ENCODE measurements around the gene BAZ1A.
A peak's percentile ranks its signal among the peaks of the same experiment; 100 is the strongest.

Gene BAZ1A

DNA sequence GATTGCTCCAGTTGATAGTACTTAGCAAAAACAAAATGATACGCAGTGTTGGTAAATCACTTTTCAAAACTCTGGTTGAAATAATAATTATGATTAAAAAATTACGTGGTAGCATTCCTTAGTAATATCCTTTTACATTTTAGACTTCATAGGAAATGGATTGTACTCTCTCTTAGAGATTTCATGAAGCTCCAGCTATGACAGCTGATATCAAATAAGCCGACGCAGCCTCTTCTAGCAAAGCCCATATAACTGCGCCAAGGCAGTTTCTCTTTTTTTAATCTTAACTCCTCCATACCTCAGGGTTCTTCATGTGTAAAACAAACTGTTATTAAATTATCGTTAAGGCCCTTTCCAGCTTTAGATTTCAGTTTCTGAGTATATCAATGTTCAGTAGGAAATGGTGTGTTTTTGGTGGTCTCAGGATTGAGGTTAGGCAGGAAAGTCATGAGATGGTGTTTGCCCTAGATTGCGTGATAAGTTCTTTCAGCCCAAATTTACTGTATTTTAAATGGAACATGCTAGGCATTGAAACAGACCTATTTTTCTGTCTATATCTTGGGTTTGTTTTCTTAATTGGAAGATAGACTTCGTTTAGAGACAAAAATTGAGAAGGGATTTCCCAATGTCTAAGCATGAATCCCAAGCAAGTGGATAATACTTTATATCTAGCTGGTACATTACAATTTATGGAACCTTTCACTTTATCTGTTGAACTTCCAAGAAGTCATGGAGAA lies 159.9 kb downstream of the BAZ1A start:
- DNase-seq, result no peak

DNA sequence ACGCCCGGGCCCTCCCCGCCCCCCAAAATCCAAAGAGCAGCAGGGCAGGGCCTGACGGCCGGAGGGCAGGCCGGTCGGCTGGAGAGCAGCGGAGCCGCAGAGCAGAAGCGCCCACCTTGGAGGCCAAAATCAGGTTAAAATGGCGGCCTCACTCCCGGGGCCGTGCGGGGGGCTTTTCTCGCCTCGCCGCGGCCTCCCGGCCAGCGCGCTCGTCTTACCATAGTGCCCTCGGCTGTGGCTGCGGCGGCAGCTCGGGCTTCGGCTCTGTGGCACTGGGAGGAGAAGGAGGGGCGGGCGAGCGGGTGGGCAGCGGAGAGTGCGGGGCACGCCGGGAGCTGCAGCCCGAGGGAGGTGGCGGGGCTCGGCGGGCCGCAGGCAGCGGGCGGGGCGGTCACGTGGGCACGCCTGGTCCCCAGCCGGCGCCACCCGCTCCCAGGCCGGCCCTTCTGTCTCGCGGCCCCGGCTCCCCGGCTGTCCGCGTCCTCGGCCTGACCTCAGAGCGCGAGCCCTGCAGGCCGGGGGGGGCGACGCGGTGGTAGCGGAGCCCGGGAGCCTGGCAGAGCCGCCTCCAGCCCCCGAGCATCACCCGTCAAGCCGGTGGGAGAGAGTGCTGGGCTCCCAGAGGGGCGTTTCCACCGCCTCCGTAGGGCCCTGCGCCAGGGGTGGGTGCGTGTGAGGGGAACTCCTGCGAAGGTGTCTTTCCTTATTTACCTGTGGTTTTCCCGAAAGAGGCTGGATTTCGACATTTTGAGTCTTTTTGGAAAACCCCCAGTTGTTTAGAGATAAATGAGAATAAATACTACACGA lies 160.6 kb downstream of the BAZ1A start, which contains the start of gene CFL2:
Gene CFL2 (minus strand): TSS at position 274 of the 807 bp plus-strand sequence. CDS start 53 bp downstream, at position 221.
- peak; percentile 76 for DNase-seq

DNA sequence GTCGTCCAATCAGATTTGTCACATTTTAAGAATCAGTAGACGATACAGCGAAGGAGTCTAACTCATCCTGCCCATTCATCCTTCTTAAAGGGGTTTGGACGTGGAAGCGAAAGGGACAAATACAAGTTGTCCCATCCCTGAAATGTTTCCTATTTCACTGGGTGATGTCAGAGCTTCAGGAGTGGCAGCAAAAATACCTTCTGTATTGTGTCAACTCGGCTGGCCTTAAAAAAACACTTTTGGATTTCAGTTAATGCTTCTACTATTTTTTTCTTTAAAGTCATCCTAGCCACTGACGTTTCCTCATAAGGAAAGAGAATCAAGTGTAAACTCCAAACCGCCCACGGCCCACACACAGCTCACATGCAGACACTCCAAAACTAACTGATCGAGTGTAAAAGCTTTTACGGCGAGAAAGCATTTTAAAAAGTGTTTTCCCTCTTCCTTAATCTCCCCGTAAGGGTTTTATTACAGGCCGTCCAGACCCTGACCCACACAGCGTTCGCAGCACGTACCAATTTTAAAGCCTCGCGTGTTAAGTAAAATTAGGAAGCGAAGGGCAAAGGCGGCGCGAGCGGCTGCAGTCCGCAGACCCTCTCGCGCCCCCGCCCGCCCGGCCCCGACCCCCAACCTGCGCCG lies 161.4 kb downstream of the BAZ1A start:
- no peak for DNase-seq

DNA sequence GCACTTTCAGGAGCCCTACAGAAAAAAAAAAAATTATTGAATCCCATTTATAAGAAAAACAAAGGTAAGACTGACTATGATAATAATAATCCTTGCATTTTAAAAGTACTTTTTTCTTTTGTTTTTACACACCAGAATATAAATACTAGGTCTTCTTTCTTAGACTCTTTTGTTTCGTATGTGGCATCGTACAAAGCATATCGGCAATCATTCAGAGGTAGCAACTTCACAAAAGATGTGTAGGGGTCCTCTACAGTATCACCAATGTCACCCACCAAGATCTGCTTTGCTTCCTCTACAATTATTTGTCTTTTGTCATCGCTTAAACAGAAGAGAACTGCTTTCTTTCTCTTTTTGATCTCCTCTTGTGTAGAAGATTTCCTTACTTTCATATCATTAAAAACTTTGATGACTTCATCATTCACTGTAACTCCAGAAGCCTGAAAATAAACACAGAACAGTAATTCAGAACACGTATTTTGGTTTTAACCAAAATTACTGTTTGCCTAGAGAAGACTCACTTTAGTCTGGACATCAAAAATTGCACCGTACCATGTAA lies 162.0 kb downstream of the BAZ1A start:
- no peak for DNase-seq

DNA sequence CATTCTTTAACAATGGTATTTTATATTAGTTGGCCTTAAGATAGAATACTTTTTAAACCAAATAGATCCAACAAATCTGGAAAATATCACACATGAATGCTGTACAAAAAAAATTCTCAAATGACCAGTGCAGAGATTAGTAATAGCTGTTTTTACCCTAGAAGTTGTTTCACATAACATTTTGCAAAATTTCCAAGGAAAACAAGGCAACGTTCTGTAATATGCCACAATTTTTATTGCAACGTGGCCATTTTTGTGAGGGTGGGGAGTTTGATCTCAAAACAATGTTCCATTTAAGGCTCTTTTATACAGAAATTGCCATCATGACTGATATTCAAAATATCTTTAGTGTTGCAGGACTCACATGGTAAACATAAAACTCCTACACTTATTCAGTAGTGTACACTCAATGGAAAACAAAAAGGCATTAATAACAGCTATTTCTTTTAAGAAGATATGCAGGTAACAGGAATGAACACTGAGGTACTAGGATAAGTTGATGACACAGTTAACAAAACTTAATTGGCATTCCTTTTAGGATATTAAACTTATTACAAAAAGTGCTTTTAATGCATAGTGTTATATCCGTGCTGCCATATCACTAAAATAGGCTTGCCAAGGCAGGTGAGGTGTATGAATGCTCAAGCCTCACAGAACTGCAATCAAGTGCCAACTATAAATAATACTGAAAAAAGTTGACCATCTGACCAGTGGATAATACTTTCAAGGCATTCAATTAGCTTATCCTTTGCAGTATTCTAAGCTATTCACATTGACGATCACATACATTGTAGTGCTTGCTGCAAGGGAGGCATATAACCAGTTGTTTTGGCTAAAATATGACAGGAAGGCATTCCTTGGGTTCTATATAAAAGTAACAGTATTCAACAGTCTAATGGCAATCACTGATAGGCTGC lies 163.1 kb downstream of the BAZ1A start:
- no peak for DNase-seq

DNA sequence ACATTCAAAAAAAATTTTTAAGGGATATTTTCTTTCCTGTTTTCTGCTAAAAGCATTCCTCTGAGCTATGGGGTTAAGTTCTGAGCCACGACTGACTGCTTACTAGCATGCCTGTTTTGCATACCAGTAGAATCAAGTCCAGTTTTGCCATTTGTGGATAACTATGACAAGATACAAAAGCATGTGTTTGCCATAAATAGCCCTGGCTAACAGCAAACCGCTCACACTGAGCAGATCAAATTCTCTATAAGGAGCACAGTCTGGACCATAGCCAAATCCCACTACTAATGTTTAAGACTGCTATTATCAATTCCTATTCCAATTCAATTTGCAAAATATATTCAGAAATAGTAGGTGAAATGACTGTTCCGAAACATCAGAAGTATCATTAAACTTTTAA lies 164.0 kb downstream of the BAZ1A start:
- no peak for DNase-seq

DNA sequence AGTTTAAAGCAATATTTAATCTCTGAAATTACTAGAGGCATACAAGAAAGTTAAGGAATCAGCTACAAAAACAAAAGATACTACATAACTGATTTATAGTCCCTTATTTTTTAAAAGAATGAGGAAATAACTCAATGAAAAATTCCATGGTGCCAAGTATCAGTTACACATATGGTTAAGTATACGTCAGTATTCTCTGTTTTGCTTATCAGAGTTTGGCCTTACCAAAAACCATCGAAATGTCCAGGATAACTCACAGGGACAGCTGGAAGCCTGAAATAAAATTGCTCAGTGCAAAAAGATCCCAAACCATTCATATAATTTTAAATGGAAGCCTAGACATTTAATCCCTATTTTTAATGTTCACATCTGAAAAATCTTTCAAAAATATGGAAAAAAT lies 164.4 kb downstream of the BAZ1A start:
- DNase-seq, result no peak

DNA sequence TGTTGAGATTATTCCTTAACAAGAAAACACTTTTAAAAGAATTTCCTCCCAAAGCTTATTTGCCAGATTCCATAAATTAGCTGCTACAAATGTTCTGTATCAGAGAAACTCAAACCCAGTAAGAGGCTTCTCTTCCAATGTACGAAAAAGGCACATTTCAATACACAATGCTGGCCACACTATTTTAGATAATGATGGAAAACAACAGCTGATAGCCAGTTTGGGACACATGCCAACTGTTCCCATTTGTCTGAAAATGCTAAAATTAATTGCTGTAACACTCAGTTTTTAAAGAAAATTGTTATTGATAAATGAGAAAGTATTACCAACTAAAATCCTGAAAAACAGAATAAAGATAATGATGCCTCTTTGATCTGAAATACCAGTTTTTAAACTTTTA lies 165.2 kb downstream of the BAZ1A start:
- DNase-seq, result no peak

DNA sequence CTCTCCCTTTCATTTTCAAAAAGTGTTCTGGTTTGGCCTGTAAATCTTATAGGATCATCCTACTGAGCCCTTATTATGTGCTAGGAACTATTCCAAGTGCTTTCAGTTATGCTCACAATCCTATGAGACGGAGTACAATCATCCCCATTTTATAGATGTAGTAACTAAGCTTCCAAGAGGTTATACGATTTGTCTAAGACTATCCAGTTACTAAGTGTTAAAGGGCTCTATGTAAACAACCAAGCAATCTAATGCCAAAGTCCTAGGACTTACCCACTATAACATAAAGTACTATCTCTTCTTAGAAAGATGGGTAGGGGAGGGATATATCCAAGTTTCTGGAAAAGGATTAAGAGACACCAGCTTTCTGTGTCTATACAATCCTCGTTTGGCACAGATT lies 167.4 kb downstream of the BAZ1A start:
- DNase-seq, result no peak

Data from activated gamma-delta T cell (primary cell).